OCI-LY7 (cell line): ENCODE measurements around the gene TSPAN1.

Experiments used
- EZH2phosphoT487 ChIP-seq: fragments of 200-600 bp; sonication (generic); IDR thresholded peaks from 2 replicates; pipeline ENCODE4 v1.6.1; 2018; ENCODE audit warnings: low read depth, borderline replicate concordance, mild to moderate bottlenecking, mixed run types, antibody characterized with exemption, low read length, moderate library complexity, mixed read lengths
- TF ChIP-seq, protein P1 (sequence below): fragments of 200-600 bp; sonication (generic); conservative IDR thresholded peaks from 2 replicates; pipeline ENCODE4 v1.5.1; 2014; ENCODE audit warnings: mild to moderate bottlenecking, antibody characterized with exemption, low read length, moderate library complexity, mixed read lengths

DNA sequence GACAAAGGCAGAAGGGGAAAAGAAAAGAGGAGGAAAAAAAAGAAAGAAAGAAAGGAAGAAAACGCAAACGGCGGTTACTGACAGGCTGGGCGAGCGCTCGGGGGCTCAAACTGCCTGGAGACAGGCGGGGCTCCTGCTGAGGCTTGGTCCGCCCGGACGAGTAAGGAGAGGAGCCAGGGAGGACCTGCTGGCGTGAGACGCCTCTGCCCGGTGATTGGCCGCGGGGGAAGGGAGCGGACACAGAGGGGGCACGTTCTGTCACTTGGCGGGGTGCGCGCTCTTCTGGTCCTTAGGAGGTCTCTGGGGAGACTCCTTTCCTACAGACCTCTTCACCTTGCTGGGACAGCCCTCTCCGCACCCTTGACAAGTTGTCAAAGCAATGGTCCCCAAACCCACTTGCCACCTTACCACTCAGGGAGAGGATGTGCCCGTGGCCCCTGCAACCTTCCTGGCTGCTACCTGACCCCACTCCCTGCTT is 41.7 kb upstream of the TSPAN1 start:
- TF ChIP-seq, protein P1, sequence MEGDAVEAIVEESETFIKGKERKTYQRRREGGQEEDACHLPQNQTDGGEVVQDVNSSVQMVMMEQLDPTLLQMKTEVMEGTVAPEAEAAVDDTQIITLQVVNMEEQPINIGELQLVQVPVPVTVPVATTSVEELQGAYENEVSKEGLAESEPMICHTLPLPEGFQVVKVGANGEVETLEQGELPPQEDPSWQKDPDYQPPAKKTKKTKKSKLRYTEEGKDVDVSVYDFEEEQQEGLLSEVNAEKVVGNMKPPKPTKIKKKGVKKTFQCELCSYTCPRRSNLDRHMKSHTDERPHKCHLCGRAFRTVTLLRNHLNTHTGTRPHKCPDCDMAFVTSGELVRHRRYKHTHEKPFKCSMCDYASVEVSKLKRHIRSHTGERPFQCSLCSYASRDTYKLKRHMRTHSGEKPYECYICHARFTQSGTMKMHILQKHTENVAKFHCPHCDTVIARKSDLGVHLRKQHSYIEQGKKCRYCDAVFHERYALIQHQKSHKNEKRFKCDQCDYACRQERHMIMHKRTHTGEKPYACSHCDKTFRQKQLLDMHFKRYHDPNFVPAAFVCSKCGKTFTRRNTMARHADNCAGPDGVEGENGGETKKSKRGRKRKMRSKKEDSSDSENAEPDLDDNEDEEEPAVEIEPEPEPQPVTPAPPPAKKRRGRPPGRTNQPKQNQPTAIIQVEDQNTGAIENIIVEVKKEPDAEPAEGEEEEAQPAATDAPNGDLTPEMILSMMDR, result no peak
- TF ChIP-seq EZH2phosphoT487, result no peak
